Stimulated activated CD4-positive, alpha-beta T cell treated with anti-CD3 and anti-CD28 coated beads, TNF-alpha, amount 100 ng/mL, for 24 hours (primary cell): ENCODE measurements around the gene GALNT9.
"Not testable (repeated sequence)": the region's sequence is repeated elsewhere in the genome, so short reads cannot be mapped to it uniquely, and the experiment has no call there.

Source experiments
- DNase-seq, 3 experiments: peaks; one replicate each; pipeline ENCODE4 v3.0.0-alpha.2; 2020; ENCODE audit warnings: low read depth in 3 of 3

Gene GALNT9

DNA sequence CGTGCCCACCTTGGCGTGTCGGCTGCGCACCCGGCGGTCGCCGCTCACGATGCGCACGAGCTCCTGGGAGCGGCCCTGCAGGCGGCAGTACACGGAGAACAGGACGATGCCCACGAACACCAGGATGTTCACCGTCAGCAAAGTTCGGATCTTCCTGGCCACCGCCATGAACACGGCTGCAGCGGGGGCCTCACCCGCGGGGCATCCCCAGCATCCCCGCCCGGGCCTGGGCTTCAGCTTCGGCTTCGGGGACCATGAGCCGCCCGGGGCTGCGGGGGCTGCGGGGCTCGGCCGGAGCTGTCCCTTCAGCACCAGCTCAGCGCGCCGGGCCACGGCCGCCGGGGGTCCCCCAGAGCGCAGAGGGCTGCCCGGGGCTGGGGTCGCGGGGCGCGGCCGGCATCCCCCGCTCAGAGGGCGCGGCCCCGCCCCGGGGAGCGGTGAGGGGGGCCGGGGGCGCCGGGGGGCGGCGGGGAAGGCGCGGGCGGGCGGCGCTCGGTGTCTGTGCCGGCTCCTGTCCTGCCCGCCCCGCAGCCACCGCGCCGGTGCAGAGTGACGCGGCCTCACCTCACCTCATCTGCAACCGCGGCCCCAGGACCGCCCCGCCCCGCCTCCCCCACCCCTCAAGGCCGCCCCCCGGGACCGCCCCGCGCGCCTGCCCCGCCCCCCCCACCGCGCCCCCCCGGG, at the start of gene GALNT9:
Gene GALNT9, minus strand, starts transcription at position 554 of the 684 bp plus-strand sequence. Its CDS starts 386 bp downstream, at position 168.
- DNase-seq = no peak

DNA sequence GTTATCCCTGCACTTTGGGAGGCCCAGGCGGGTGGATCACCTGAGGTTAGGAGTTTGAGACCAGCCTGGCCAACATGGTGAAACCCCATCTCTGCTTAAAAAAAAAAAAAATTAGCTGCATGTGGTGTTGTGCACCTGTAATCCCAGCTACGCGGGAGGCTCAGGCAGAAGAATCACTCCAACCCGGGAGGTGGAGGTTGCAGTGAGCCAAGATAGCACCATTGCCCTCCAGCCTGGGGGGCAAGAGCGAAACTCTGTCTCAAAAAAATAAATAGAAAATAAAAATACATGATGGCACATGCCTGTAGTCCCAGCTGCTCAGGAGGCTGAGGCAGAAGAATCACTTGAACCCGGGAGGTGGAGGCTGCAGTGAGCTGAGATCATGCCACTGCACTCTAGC, 49.7 kb upstream of the GALNT9 start:
- not testable (repeated sequence) for DNase-seq

DNA sequence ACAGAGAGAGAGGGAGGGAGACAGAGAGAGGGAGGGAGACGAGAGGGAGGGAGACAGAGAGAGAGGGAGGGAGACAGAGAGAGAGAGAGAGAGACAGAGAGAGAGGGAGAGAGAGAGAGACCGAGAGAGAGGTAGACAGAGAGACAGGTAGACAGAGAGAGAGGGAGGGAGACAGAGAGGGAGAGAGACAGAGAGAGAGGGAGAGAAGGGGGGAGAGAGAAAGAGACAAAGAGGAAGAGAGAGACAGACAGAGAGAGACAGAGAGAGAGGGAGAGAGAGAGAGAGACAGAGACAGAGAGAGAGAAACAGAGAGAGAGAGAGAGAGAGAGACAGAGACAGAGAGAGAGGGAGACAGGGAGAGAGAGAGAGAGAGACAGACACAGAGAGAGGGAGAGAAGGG, 47.8 kb upstream of the GALNT9 start:
- no peak for DNase-seq

DNA sequence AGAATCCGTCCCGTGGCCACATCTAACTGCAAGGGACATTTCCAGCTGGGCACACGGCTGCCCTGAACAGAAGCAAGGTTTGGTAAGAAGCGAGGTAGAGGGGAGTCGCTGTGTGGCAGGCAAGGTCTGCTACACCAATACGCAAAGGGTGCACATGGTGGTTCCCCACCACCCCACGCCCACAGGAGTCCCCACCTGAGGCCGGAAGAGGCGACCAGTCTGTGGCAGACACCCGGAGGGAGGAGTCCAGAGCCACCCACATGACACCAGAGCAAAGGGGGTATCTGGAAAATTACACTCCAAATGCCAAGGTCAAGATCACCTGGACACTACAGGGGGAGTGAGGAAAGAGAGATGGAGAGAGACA, 47.1 kb upstream of the GALNT9 start:
- no peak for DNase-seq

DNA sequence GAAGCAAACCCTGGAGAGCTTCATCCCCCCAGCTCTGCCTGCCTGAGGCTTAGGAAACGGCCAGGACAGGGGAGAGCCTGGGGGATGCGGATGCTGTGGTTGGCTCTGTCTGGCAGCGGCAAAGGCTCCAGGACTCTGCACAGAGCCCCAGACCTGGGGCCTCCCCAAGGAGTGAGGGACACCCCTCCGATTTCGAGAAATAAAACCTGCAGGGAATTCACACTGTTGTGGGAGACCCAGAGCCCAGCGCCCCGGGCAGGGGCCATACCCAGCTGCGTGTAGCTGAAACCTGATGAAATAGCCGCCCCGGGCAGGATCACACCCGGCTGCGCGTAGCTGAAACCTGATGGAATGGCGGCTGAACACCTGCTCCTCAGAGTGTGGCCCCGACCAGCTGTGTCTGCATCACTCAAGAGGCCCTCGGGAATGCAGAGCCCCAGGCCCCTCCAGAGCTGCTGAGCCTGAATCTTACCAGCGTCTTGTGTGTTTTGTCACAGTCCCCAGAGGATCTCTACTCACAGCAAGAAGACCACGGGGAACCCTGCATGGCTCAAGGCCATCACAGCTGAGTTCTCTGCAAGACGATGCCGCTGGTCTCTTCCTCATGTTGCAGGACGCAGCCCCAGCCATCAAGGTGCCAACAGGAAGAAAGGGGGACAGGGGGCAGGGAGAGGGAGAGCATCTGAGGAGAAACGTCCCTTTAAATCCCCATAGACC, 46.5 kb upstream of the GALNT9 start:
- no peak for DNase-seq

DNA sequence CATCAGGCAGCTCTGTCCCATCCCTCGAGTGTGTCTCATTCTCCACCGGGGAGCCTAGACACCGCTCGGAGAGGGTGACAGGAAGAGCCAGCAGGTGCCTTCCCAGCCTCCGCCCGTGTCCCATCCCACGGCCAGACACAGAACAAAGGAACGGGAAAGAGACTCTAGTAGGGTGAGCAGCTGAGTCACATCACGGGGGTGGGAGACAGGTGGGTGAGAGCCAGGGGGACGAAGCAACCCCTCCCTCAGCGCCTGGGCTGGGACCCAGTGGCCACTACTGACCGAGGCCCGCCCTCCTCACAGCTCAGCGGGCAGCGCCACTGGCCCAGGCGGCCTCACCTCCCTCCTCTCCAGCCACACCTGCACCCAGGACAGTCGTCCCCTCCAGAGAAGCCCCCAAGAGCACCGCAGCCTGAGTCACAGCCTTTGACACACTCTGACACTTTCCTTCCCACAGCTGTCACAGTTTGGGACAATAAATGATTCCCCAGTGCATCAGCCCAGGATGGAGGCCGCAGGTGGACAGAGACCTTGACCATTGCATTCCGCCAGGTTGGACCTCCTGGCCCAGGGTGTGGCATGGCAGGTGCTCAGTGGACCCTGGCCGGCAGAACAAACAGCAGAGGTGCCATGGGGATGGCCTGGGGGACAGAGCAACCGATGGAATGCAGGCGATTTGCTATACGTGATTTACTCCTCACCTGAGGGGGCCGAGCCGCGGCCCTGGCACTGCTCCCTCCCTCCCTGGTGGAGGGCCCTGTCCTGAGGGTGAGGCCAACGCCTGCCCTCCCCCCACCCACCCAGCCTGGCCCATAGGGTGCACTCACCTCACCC, 45.4 kb upstream of the GALNT9 start:
- no peak for DNase-seq

DNA sequence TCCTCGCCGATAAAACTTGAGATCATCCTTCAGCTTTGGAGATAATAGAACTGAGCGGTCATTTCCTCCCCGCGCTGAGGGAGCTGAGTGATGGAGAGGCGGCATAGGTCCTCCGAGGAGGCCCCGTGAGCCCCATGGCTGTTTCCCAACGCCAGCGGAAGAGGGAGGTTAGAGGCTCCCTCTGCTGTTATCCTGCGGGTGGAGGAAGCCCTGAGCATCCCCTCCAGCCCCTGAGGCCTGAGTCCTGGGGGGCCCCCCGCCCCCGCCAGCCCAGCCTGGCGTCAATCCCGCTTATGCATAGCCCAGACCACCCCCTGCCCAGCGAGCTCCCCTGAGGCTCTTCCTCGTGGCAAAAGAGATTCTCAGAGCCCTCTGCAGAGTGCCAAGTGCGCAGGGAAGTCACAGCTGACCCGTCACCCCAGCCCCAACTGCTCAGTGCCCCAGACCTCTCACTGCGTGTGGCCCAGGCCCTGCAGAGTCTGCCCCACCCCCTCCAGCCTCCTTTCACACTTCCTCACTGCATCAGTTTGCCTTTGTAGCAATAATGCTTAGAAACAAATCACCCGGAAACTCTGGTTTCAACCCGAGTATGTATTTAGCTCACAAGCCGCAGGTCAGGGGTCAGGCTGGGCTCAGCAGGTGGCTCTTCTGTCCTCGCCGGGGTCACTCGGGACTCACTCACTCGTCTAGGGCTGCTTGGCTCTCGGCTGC, 44.7 kb upstream of the GALNT9 start:
- DNase-seq = no peak

DNA sequence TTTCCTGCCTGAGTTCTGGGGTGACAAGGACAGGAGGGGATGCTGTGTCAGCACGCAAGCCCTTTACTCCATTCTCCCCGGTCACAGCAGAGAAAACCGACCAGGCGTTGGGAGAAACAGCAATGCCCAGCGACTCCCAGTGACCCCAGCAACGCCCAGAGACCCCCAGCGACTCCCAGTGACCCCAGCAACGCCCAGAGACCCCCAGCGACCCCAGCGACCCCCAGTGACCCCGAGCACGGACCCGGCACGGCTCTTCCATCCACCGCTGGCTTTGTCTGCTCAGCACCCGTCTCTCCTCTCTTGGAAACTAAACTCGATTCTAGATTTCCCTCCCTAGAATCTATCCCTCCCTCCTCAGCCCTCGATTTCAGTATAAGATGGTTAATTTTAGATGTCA, 38.5 kb upstream of the GALNT9 start:
- no peak for DNase-seq

DNA sequence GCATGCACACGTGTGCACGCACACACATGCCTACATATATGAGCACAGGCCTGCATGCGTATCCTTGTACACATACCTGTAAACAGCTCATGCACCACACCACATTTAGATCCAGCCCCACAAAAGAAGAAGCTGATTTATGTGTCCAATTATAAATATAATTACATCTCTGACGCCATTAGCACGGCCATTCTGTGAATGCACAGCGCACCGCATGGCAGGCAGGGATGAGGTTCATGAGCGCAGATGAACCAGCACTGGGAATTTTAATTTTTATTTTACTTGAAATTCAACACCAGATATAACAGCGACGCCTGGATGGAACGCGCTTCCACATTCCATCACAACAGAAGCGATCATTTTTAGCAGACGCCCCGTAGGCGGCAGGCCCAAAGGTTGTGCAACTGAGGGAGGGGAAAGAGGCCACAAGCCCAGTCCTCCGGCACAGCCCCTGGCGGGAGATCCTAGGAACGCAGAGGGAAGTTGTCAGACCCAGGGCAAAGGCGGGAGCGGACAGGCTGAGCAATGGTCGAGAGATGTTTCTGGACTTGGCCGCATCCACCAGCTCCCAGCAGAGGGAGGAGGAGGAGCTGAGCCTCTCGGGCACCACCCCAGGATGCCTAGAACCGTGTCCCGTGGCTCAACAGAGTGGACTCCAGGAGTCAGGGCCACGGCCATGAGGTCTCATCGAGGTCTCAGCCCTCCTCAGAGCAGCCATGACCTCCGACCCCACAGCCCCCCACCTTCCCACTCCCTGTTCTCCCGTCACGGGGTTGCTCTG, 37.9 kb upstream of the GALNT9 start:
- no peak for DNase-seq

DNA sequence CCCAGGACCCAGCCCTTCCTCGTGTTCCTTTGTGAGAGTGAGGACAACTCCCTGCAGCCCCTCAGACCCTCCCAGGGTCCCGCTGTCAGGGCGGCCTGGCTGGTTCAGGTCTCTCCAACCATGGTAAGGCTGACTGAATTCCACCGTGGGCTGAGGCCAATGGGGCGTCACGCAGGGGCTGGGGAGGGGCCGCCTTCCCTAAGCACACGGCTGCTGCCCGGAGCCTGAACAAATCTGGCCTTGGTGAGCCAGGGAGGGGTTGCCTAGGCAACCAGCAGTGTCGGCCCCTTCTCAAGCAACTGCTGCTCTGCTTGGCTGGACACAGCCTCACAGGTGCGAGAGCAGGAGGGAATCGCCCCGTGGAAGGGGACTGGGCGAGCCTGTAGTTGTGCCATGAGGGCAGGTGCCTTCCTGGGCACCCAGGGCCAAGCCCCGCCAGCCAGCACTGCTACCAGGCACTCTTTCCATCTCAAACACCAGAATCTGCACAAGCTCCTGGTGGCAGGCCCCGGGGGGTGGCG, 37.0 kb upstream of the GALNT9 start:
- DNase-seq = no peak

DNA sequence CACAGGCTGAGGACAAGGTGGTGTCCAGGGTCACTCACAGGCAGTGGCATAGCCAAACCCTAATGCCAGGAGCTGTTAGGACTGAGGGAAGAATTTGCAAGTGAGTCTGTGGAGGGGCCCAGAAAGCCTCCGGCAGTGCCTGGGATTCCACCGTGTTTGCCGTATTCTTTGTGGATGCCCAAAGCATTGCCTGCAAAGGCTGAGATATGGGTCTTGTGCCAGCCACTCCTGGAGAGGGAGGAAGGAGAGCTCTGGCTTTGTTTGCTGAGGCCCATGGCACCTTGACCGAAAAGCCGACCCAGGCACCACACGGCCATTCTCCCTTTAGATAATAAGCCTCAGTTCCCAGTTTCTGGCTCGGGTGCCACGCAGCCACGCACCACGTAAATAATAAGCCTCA, 35.8 kb upstream of the GALNT9 start:
- no peak for DNase-seq

DNA sequence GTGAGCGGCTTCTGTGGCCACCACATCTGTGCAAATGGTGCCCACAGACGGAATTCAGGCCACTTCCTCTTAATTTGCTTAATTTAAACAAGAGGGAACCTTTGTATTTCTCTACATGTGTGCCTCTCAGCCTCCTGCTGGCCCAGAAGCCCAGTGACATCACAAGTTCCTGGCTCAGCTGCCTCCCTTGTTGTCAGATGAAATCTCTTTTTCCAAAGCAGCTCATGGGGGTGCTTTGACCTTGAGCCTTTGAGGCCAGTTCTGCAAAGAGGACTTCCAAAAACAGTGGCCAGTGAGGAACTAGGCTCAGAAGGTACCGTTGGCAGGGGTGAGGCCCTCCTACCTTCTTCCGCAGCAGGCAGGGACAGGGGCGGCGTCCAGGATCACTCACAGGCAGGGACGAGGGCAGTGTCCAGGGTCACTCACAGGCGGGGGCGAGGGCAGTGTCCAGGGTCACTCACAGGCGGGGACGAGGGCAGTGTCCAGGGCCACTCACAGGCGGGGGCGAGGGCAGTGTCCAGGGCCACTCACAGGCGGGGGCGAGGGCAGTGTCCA, 35.0 kb upstream of the GALNT9 start:
- no peak for DNase-seq

DNA sequence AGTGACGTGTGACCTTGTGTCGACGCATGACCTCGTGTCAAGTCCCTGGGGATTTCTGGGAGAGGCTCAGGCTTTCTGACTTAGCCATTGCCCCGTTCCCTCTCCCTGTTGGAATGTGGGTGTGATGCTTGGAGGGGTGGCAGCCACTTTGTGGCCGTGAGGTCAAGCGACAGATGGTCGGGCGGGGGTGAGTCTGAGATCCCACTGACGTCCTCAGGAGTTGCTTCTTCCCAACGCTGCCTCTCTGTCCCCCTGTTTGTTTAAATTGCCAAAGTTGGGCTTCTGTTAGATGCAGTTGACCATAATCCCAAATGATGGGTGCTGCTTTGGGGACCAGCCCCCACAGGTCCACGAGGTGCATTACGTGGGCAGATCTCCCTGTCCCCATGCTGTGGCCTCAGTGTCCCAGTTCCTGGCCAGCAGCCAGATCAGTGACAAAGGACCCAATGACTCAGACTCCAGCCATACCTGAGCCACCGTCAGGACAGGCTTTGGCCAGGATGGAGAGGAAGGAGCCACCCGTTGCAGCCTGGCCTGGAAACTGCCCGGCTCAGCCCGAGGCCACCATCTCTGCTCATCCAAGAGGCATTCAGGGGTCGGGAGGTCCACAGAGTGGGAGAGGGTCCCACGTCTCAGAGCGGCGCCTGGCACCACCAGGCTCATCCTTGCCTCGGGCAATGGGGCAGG, 34.4 kb upstream of the GALNT9 start:
- DNase-seq = no peak

DNA sequence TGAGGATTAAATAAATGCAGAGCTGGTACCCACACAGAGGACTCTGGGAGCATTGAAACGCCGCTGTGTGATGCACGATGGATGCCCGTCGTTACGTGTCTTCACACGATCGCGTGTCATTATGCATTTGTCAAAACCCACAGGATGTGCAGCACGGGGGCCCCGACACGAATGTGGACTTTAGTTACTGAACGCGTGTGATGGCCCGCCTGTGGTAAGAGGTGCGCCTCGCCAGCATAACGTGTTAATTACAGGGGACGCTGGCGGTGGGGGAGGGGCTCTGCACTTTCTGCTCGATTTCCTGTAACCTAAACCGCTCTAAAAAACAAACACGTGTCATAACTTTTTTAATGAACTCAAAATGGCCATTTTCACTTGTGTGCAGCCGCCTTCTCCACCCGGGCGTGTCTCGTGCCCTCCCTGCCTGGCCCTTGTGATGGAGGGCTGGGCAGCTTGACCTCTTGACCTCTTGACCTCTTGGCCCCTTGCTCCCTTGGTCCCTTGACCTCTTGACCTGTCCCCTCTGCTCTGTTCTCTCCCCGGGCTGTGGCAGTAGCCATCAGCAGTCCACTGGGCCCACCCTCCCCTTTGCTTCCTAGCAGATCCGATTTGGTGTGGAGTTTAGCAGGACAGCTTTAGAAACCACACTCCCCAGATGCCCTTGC, 33.7 kb upstream of the GALNT9 start:
- DNase-seq = no peak

DNA sequence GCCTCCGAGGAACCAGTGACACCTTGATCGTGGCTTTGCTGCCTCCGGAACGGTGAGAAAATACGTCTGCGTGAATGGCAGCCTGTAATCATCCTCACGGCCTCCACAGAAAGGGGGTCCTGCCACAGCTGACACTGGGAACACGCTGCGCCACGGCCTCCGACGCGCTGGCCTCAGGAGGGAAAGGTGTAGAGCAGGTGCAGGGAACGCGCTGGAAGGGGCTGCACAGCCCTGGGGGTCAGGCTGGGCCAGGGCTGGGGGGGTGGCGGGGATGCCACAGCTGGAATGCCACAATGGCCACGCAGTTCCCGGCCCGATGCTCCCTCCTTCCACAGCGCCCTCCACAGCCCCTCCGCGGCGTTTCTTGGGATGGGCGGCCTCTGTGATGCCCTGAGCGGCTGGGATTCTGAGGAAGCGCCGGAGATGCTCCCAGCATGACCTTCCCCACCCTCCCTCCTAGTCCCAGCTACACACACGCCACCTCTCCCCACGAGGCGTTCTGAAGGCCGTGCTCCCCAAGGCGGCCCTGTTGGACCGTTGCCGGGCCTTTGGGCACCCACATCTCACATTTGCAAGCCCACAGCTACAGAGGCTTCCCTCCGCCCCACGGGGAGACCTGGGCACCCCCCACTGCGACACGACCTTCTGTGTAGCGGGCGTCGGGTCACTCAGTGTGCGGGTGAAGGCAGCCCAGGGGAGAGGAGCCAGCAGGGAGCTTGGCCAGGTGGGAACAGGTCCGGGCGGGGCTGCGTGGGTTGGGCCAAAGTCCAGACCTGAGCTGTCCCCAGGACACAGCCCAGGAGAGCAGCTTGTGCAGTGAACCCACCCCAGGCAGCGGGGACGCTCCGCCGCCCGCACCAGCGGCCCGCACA, 31.8 kb upstream of the GALNT9 start:
- DNase-seq = no peak

DNA sequence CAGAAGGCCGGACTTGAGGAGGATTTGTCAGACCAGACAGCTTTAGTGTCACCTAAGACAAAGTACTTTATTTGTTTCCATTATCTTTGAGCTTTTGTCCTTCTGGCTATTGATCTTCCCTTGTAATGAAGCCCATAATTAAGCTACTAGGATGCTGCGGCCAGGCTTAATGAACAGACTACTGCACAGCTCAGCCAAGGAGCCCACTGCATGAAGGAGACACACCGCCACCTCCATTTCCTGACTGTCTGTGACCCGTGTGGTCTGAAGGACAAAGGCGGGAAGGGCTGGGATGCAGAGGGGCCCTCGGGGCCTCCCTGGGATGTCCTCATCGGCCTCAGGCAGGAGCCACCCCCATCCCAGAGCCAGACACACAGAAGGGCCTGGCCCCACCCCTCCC, 31.0 kb upstream of the GALNT9 start:
- DNase-seq = no peak

DNA sequence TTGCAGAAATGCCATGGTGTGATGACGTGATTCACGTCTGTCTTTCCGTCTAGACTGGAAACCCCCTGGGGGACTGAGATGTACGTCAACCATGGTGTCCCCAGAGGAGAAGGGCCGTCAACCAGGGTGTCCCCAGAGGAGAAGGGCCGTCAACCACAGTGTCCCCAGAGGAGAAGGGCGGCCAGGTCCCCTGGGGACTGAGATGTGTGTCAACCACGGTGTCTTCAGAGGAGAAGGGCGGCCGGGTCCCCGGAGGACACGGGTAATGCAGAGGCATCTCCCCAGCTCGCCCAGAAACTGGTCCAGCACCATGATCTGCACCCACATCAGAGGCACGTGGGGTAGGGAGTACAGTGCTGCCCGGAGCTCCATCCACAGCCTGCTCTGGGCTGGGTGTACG, 30.6 kb upstream of the GALNT9 start:
- DNase-seq = no peak

DNA sequence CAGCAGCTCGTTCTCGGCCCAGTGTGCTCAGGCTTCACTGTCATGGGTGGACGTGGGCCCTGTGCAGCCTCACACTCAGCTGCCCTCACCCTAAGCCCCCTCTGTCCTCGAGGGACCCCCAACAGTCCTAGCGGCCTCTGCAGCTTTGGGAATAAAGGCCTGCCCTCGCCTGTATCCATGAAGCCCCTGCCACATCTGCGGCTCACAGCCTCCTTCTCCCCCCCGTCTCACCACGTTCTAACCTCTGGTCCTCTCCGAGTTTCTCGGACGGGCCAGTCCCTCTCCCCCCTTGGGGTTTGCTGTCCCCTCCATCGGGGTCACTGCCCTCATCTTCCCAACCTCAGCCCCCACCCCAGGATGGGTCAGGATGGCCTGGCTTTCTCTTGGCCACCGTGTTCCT, 30.2 kb upstream of the GALNT9 start:
- no peak for DNase-seq
